Stimulated activated CD4-positive, alpha-beta T cell treated with anti-CD3 and anti-CD28 coated beads, TNF-alpha, amount 100 ng/mL, for 4 hours (primary cell): ENCODE data around the gene BAIAP3.
"Not testable (repeated sequence)": the region's sequence is repeated elsewhere in the genome, so short reads cannot be mapped to it uniquely, and the experiment has no call there.

Experiments used
- DNase-seq, 3 experiments: peaks; one replicate each; pipeline ENCODE4 v3.0.0-alpha.2; 2020; ENCODE audit warnings: low read depth in 3 of 3

Gene BAIAP3

DNA sequence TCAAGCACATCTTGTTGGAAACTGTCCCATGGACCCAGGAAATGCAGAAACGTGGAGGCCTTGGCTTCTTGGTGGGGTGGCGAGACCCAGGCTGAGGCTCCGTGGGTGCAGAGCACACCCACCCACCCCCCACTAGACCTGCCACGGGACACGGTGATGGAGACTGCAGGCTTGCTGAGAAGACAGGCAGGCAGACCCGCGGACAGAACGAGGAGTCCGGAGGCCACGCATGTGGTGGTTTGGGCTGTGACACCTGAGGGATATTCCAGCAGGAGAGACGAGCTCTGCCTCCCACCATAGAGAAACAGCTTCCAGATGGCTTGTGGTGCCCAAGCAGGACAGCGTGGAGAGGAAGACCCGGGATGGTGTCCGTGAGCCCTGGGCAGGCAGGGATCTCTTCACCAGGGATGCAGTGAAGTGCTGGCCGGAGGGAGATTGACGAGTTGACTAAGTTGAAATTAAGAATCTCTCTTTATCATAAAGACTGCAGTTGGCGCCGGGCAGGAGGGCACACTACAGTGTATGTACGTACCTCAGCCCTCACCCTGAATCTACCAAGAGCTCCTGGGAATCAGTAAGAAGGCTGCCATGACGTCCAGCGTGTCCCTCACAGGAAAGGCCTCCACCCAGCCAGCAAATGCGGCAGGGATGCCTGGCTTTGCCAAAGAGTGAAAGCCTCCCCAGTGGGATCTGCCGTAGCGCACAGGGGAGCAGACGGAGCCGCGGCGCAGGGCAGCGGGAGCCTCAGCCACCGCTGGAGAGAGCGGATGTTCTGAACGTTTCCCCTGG, 15.8 kb upstream of the BAIAP3 start:
- DNase-seq, result no peak

DNA sequence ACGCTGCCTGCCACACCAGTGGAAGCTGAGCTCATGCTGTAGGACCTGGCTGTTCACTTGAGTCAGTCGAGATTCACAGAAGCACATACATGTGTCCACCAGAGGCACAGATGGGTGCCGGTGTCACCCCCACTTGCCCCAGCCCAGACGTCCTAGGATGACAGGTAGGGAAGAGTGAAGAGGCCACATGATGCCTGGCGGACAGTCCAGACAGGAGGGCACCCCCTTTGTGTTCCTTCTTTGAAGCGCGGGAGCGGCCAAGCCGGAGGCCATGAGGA, 15.2 kb upstream of the BAIAP3 start:
- no peak for DNase-seq

DNA sequence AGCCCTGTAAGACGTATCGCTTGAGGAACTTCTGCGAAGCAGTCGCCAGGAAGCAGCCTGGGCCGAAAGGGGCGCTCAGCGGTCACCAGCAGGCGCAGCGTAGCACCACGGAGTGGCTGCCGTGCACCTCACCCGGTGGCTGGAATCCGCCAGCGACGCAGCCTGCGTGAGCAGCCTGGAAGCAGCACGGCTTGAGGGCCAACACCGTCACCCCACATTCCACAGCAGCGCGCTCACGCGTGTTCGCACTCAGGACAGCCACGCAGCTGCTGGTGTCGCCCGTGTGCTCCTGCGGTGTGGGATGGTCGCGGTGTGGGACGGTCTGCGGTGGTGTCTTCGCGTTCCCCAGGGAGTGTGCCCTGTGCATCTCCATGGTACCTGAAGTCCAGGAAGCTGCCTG, 14.4 kb upstream of the BAIAP3 start:
- no peak for DNase-seq

DNA sequence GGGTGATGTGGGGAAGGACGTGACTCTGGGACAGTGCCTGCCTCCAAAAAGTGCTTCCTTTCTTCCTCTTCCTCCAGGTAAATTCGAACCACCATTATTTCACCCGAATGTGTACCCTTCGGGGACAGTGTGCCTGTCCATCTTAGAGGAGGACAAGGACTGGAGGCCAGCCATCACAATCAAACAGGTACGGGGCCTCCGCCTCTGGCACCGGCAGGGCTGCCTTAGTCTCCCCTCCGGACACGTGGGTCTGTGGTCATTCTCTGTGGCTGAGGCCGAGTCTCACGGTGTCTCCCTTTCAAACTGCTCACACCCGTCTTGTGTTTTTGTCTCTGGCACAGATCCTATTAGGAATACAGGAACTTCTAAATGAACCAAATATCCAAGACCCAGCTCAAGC, 13.3 kb upstream of the BAIAP3 start:
- DNase-seq, result no peak

DNA sequence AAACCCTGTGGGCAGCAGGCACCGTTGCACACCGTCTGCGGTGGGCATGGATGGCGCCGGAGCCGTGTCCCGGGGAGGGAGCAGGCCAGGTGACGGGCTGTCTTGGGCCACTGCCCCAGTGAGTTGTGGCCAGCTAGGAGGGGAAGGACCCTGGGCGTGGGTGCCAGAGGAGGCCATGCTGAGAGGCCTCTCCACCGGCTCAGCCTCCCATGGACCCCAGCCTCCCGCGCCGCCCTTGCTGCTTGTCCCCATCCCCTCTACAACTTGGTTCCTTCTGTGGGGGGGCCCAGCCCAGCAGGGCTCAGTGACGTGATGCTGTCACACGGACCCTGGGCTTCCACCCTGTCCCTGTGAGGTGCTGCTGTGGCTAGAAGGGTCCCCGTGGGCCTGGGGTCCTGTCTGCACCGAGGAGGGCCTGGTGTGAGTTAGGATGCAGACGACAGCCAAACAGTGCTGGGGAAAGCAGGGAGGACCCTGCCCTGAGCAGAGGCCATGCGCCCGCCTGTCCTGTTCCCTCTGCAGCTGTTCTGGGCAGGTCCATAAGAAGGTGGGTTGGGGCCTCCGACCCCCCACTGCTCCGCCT, 12.7 kb upstream of the BAIAP3 start:
- DNase-seq, result no peak

DNA sequence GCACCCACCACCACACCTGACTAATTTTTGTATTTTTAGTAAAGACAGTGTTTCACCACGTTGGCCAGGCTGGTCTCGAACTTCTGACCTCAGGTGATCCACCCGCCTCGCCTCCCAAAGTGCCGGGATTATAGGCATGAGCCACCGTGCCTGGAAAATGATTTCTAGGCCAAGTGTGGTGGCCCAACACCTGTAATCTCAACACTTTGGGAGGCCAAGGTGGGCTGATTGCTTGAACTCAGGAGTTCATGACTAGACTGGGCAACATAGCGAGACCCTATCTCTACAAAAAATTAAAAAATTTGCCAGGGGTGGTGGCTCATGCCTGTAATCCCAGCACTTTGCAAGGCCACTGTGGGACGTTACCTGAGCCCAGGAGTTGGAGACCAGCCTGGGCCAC, 11.0 kb upstream of the BAIAP3 start:
- DNase-seq, result no peak

DNA sequence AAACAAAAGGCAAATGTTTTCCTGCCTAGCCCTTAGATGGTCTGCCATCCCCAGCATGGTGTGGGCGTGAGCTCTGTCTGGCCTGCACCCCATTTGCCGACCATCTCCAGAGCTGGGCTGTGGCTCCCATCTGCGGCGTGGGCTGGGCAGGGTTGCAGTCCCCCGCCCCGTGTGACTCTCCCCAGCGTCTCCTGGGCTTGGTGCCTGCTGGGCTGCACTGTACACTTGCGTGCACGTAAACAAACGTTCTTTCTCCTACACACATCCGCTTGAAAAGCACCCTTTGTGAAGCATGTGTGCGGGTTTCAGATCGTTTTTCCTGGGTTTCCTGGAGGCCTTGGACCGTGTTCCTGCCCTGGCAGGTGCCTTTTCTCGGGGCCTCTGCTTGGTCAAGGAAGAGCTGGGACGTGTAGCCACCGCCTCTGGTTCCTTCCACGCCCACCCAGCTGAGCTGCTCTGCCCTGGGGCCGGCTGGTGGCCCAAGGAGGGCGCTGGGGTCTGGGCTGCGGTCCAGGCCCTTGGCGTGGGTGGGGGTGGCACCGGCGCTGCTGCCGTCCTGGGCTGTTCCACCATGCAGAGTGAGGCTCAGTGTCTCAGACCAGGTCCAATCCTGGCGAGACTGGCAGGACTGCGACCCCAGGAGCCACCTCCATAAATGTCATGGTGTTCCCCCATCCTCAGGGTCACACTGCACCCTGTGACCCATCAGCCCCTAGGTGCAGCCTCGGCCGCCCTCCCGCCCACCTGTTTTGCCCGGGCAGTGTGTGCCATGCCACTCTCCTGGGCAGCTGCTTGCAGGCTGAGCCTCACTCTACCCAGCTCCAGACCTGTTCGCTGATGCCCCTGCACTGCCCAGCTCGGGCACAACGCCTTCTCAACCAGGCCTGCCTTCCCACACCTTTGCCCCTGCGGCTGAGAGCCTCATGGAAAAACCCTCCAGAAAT, 9.9 kb upstream of the BAIAP3 start:
- DNase-seq, result no peak

DNA sequence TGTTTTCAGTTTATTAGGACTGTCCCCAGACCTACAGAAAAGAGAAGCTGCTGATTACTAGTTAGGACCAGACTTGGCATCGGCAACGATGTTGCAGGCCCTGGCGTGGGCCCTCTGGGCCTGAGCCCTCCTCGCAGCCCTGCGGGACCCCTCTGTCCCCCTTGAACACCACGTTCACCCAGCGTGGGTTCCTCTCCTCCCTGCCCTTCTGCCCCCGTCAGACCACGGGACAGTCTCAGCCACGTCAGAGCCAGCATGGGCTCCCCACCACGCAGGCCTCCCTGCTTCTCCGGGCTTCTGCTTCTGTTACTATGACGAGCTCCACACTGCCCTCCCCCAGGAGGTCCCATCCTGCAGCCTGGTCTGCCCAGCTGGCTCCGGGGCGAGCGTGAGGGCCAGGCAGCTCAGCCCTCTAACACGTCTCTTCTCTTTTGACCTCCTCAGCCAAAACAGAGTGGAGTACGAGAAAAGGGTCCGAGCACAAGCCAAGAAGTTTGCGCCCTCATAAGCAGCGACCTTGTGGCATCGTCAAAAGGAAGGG, 9.1 kb upstream of the BAIAP3 start:
- DNase-seq, result no peak

DNA sequence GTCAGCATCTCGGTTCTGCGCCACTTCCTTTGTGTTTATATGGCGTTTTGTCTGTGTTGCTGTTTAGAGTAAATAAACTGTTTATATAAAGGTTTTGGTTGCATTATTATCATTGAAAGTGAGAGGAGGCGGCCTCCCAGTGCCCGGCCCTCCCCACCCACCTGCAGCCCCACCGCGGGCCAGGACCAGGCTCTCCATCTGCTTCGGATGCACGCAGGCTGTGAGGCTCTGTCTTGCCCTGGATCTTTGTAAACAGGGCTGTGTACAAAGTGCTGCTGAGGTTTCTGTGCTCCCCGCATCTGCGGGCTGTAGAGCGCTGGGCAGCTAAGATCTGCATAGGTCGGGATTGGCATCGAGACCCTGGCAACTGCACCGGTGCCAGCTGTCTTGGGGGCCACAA, 8.2 kb upstream of the BAIAP3 start:
- no peak for DNase-seq

DNA sequence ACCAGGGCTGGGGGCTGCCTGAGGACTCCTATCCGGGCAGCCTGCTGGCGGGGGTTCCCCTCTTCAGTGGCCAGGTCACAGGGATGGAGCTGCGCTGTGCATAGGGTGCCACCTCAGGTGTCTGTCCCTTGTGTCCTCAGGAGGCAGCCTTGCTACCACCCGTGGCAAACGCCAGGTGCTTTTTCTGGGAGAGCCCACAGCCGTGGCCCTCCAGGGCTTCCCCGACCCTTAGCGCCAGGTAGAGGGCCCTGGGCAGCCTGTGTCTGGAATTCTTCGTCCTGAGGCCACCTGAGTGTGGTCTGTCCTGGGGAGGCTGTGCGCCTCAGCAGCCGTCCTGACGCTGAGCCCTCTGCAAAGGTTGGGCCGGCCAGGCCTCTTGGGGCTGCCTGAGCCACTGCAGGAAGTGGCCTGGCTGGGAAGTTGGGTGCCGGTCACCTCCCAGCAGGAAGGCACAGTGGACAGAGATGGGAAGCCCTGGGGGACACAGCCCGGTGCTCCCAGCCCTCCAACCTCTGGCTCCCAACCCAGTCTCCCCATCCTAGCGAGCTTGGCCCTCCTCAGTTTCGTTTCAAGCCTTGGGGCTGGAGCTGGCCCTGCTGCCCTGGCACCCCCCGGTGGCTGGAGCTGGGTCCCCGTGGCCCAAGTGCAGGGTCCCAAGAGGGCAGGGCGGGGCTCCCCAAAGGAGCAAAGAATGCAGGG, 7.6 kb upstream of the BAIAP3 start:
- no peak for DNase-seq

DNA sequence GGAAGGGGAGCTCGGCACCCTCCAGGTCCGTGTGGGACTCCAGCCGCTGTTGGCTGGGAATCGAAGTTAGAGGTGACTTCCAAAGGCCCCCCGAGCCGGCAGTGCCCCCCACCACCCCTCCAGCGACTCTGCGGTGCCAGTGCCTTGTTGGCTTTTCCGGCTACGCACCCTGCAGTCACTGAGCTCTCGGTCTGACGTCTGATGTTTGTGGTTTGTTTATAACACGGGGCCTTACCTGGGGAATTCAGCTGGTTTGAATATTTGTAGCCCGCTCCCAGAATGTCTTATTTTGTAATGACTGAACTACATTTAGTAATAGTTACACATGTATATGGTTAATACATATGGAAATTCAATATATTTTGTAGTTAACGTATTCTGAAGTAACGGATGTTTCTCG, 7.1 kb upstream of the BAIAP3 start:
- no peak for DNase-seq

DNA sequence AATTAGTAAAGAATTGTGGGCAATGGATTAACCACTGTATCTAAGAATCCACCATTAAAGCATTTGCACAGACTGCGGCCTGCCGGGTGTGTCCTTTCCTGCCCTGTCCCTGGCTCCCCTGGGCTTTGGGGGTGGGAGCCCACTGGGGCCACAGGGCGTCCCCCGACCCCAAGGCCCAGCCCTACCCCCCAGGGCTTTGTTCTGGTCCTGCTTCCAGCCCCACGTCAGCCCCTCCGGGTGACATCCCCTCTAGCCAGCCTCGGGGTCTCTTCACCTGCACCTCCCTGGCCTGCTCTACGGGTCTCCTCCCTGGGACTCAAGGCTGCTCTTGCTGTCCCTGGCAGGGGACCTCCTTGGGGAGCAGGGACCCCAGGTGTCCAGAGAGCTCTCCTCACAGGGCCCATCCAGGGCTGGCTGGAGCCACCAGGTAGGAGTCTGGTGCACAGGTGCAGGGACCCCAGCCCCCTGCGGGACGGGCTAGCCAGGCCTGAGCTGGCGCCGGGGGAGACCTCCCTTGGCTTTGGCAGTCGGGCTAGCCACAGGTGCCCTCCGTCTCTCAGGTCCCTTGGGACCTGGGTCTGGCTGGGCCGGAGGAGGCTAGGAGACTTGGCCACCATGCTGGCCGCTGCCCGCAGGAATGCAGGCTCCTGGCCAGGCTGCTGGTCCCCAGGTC, 6.4 kb upstream of the BAIAP3 start:
- DNase-seq, result no peak

DNA sequence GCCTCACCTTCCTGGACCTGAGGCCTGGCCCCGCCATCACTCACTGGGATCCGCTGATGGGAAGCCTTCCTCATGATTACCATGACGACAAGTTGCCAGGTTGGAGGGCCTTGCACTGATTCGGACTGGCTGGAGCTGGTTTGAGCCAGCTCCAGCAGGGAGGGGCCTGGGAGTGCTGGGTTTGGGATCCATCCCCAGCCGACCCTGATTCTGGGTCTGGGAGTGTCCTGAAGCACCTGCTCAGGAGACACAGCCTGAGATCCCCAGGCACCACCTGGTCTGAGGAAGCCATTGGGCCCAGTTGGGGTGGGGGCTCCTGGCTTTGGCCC, 5.9 kb upstream of the BAIAP3 start:
- DNase-seq, result no peak

DNA sequence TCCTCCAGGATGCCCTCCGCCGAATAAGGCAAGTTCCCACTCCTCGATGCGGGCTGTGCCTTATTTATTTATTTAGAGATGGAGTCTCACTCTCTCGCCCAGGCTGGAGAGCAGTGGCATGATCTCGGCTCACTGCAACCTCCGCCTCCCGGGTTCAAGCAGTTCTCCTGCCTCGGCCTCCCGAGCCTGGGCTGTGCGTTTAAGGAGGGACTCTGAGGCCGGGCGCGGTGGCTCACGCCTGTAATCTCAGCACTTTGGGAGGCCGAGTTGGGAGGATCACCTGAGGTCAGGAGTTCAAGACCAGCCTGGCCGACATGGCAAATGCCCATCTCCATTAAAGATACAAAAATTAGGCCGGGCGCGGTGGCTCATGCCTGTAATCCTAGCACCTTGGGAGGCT, 5.3 kb upstream of the BAIAP3 start:
- not testable (repeated sequence) for DNase-seq

DNA sequence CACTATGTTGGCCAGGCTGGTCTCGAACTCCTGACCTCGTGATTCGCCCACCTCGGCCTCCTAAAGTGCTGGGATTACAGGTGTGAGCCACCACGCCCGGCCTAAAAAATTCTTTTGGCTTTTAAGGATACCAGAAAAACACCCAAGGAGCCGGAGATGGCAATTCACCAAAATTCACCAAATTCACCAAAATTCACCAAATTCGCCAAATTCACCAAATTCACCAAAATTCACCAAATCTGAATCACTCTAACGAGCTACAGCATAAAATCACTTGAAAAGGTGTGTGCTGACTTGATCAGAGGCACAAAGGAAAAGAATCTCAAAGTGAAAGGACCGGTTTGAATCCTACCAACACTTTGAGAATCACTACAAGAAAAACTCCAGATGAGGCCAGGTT, 4.5 kb upstream of the BAIAP3 start:
- not testable (repeated sequence) for DNase-seq

DNA sequence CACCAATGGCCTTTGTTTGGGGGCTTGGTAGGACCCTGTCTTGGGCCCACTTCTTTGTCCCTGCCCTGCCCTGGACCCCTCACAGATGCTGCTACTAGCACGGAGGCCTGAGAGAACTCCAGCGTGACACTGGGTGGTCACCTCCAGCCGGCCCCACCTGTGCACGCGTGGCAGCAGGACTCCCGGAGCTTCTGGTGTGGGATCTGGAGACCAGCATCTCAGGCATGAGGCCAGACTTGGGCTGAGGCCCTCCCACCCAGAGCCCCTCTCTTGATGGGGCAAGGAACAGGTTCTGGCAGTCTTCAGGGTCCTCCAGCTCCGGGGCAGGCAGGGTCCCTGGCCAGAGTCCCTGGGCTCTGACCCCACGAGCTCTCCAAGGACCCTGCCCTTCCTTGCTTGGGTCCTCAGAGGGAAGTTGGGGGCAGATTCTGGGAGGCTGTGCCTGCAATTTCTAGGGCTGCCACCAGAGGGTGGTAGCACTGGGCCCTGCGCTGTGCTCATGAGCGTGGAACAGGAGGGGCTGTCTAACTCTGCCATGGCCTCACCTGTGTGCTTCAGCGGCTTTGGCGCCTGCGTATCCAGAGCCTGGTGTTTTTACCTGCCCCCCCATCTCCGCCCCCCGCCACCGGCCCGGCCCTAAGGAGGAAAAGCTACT, 3.1 kb upstream of the BAIAP3 start:
- DNase-seq, result no peak

DNA sequence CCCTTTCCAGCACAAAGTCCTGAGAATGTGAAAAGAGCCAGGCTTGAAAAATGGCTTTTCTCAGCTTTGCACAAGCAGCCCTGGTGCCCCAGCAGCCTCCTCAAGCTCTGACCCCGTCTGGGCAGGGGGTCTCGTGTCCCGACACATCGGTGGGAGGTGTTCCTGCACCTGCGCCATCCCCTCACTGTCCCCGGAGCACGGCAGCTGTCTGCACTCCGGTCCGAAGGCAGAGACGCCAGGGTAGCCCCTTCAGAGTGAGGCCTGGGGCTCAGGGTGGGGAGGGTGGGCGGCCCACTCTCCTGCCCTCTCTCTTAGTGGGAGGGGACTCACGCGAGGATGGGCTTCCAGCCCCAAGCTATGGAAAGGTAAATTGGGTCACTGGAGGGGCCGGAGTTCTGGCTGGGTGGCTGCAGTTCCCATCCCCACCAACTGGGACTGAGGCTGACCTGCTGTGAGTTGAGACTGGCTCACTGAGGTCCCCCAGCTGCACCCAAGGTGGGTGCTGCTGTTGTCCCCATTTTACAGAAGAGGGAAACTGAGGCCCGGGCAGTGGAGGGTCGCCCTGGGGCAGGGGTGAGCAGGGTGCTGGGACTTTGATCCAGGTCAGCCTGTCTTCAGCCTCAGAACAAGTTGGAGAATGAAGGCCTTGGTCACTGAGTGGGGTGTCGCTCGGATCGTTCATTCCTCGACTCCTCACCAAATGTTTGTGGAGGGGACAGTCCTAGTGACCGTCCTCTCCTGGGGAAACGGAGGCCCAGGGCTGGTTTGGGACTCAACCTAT, 2.3 kb upstream of the BAIAP3 start:
- DNase-seq, result no peak

DNA sequence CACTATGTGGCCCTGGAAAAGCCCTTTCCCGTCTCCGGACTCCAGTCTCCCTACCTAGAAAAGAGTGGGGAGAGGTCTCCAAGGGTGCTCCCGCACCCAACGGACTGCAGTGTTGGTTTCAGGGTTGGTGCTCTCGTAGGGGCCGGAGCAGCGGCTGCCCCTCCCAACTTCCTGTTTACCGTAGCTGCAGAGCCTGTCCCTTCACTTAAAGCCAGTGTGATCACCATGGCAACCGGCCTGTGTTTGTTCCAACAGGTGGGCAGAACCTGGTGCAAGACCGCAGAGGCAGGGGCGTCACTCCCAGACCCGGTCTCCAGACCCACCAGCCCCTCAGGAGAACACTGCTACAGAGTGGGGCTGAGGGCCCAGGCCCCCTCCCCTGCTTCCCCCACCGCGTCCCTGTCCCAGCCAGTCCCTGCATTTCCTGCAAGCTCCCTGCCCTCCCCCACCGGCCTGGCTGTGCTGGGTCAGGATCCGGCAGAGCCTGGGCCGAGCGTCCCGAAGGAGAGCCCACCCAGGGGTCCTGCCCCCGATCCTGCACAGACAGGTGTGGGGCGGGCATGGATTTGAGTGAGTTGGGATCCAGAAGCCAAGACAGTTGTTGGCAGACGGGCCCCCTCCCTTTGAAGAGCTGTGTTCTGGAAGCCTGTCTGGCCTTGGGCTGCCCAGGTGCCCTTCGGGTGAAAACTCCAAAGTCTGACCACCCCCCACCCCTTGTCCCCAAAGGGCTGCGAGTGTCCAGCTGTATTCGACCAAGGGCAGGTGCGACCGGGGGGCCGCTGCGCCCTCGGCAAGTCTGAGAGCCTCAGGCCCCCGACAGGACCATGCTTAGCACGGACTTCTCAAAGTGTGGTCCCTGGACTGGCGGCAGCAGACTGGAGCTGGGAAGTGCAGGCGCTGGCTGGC, 1.5 kb upstream of the BAIAP3 start:
- no peak for DNase-seq

DNA sequence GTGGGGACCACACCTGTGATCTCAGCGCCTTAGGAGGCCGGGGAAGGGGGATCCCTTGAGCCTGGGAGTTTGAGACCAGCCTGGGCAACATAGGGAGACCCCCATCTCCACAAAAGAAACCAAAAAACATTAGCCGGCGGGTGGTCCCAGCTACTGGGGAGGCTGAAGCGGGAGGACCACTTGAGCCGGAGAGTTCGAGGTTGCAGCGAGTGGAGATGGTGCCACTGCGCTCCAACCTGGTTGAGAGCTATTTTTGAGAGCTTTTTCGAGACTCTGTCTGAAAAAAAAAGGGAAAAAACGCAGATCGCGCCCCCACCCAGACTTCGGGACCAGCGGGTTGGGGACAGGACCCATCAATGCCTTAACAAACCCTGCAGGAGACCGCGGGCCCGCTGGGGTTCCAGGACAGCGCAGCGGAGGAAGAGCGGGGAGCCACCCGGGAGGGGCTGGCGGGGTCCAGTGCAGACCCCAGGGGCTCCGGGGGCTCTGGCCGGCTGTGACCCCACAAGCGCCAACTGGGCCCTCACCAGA, 762 bp upstream of the BAIAP3 start:
- no peak for DNase-seq
